Naive thymus-derived CD8-positive, alpha-beta T cell (primary cell): ENCODE data around the gene CCDC136. TPM values are rescaled to one million over a fixed set of nuclear protein-coding genes. Genes with fewer than 3 reads are reported as not detected.

Experiments used
- ATAC-seq, 2 donors: fragments of 150-1000 bp; cut with Tn5 transposase in 1 of 2; sonication (Bioruptor Pico), chemical (Tn5 transposase) in 1 of 2; 1 replicate in 1 of 2; 2 replicates in 1 of 2; pipeline ENCODE4 v1.10.0; 2021; ENCODE audit warnings: mild to moderate bottlenecking in 2 of 2, moderate library complexity in 2 of 2
- POLR2A ChIA-PET: fragments of 350-600 bp; sonication (Branson Sonifier 250); formaldehyde crosslinking; loops from one replicate; lab custom pipeline; 2021; ENCODE audit warnings: antibody characterized with exemption; lab: Charles Lee
- DNase-seq, 10 donors: peaks; one replicate each; pipeline versions ENCODE4 v3.0.0 to v3.0.0-alpha.2; 2020 to 2022
- H3K27ac Mint-ChIP-seq, 10 donors: one replicate each; pipeline ENCODE4 v1.8.0; 2020 to 2022; ENCODE audit warnings: mild to moderate bottlenecking in 10 of 10, mixed read lengths in 10 of 10, moderate library complexity in 4 of 10, inconsistent platforms in 1 of 10
- H3K27me3 Mint-ChIP-seq, 5 donors: one replicate each; pipeline ENCODE4 v1.8.0; 2021 to 2022; ENCODE audit warnings: mixed read lengths in 5 of 5
- H3K36me3 Mint-ChIP-seq, 3 donors: one replicate each; pipeline ENCODE4 v1.8.0; 2020 to 2022; ENCODE audit warnings: mixed read lengths in 3 of 3, mild to moderate bottlenecking in 2 of 3, inconsistent platforms in 1 of 3
- H3K4me1 Mint-ChIP-seq, 4 donors: one replicate each; pipeline ENCODE4 v1.8.0; 2021 to 2022; ENCODE audit warnings: mixed read lengths in 4 of 4
- H3K4me3 Mint-ChIP-seq, 10 donors: one replicate each; pipeline ENCODE4 v1.8.0; 2020 to 2022; ENCODE audit warnings: mild to moderate bottlenecking in 10 of 10, mixed read lengths in 10 of 10, moderate library complexity in 6 of 10, inconsistent platforms in 1 of 10
- H3K9me3 Mint-ChIP-seq, 9 donors: one replicate each; pipeline ENCODE4 v1.8.0; 2020 to 2022; ENCODE audit warnings: mixed read lengths in 9 of 9, mild to moderate bottlenecking in 3 of 9, inconsistent platforms in 1 of 9, moderate library complexity in 1 of 9
- polyA plus RNA-seq, 3 donors: library from polyadenylated mRNA; unstranded; fragments of 300-500 nt; fragmentation: Illumina TruSeq; gene quantifications; one replicate each; pipeline ENCODE4 v1.2.3, GENCODE V29; 2021
- total RNA-seq, 8 experiments: library from RNA in 2 of 8; stranded (reverse) in 2 of 8; gene quantifications; one replicate each; pipeline ENCODE4 v1.2.3 and lab custom pipeline; 2021 to 2026

The CCDC136 gene
- total and polyA plus RNA-seq, 5 experiments from 2014 or later: 0.43 to 16.5 (median 3.4) TPM

DNA sequence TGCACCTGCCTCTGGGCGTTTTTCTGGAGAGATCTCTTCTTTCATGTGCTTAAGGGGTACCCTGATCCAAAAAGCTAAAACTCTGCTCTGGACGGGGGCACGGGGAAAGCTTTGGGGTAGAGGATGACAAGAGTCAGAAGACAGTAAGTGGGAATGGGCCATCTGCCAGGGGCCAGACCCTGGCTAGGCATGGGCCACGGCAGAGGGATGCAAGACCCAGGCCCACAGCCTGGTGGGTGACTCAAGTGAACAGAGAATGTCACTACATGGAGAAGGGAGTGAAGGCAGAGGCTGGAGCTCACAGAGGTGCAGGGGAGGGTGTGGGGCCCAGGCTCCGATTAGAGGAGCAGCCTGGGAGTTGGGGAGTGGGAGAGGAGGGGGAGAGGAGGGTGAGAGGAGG is 53.7 kb downstream of the CCDC136 start:
- ATAC-seq (no peak), DNase-seq (no peak)
- POLR2A ChIA-PET: no interaction called here
- Mint-ChIP-seq H3K9me3 (no peaks in the 10 kb centered on the region), H3K27me3 (no peaks in the 10 kb centered on the region), H3K36me3 (no peaks in the 10 kb centered on the region), H3K4me3 (peak overlapping the region in 1 of 10 donors; percentile 33), H3K4me1 (peaks cover 0 to 3% (median under 1%) of the 10 kb centered on the region in 4 donors), H3K27ac (no peak overlapping the region)

DNA sequence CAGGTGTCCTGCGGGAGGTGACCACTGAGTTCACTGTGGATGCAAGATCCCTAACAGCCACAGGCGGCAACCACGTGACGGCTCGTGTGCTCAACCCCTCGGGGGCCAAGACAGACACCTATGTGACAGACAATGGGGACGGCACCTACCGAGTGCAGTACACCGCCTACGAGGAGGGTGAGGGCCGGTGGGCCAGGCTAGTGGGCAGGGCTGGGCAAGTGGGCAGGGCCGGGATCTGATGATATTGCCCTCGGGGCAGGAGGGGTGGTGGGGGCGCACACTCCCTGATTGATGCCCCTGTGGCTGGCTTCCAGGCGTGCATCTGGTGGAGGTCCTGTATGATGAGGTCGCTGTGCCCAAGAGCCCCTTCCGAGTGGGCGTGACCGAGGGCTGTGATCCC is 54.2 kb downstream of the CCDC136 start:
- H3K27me3 Mint-ChIP-seq: no peaks in the 10 kb centered on the region
- POLR2A ChIA-PET: no interaction called here
- H3K4me1 Mint-ChIP-seq: peaks cover 0 to 3% (median under 1%) of the 10 kb centered on the region in 4 donors
- no peak overlapping the region for H3K27ac Mint-ChIP-seq
- H3K9me3 Mint-ChIP-seq: no peaks in the 10 kb centered on the region
- ATAC-seq (no peak), DNase-seq (no peak)
- H3K4me3 Mint-ChIP-seq: no peak overlapping the region
- no peaks in the 10 kb centered on the region for H3K36me3 Mint-ChIP-seq

DNA sequence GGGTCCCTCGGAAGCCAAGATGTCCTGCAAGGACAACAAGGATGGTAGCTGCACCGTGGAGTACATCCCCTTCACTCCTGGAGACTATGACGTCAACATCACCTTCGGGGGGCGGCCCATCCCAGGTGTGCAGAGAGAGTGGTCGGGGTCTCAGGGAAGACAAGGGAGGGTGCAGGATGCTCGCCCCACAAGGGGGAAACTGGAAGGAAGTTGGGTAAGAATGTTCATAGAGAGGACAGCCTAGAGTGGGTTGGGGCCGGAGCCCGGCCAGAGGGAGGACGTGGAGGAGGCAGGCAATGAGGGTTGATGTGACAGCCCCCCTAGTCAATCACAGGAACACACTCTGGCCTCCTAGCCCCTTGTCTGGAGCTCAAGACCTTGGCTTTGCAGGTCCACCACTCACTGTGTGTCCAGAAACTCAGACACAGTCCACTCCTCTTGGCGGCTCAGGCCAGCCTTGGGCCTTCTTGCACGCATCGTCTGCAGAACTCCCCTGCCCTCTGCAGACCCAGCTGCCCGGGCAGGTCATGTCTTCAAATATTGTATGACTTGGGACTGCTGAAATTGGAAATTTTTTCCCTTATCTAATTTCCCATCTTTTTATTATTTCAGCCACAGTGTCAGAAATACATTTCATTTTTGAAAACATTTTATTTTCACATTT is 55.1 kb downstream of the CCDC136 start:
- no peak overlapping the region for H3K27ac Mint-ChIP-seq
- ATAC-seq (no peak), DNase-seq (no peak)
- peaks cover 0 to 2% (median under 1%) of the 10 kb centered on the region in 4 donors for H3K4me1 Mint-ChIP-seq
- POLR2A ChIA-PET: no interaction called here
- no peaks in the 10 kb centered on the region for H3K27me3 Mint-ChIP-seq
- H3K36me3 Mint-ChIP-seq: no peaks in the 10 kb centered on the region
- no peak overlapping the region for H3K4me3 Mint-ChIP-seq
- no peaks in the 10 kb centered on the region for H3K9me3 Mint-ChIP-seq

DNA sequence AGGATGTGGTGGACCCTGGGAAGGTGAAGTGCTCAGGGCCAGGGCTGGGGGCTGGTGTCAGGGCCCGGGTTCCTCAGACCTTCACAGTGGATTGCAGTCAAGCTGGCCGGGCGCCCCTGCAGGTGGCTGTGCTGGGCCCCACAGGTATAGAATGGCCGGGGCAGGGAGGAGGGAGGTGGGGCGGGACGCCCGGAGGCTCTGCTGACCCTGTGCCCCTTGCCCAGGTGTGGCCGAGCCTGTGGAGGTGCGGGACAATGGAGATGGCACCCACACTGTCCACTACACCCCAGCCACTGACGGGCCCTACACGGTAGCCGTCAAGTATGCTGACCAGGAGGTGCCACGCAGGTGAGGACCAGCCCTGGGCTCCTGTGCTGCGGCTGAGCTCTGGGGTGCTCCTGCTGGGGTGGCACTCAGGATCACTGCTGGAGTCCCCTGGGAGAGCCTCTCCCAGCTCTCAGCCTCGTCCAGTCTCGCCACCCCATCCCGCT is 56.0 kb downstream of the CCDC136 start:
- ATAC-seq (no peak), DNase-seq (peak in 1 of 10 donors; percentile 4)
- Mint-ChIP-seq H3K27ac (no peak overlapping the region), H3K27me3 (no peaks in the 10 kb centered on the region), H3K36me3 (no peaks in the 10 kb centered on the region), H3K4me1 (no peaks in the 10 kb centered on the region), H3K4me3 (no peak overlapping the region), H3K9me3 (no peaks in the 10 kb centered on the region)
- POLR2A ChIA-PET: no interaction called here

DNA sequence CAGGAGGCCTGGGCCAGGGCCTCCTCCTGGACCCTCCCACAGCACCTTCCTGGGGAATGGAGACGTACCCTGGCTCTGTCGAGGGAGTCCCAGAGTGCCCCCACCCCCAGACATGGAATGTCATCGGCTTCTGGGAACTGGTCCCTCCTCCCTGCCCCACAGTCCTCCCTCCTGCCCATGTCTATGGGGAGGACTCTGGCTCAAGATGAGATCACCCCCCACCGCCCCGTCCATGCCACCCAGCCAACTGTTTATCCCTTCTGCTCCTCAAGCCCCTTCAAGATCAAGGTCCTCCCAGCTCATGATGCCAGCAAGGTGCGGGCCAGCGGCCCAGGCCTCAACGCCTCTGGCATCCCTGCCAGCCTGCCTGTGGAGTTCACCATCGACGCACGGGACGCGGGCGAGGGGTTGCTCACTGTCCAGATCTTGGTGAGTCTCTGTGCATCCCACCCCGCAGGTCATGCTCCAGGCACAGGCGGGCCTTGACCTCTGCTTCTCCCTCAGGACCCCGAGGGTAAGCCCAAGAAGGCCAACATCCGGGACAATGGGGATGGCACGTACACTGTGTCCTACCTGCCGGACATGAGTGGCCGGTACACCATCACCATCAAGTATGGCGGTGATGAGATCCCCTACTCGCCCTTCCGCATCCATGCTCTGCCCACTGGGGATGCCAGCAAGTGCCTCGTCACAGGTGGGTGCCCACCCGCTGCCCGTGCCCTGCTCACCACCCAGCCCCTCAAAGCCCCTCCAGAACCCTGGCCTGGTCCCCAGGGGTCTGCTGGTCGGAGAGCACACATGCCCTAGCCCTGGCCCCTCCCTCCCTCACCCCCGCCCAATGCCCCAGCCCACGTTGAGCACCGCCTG is 56.8 kb downstream of the CCDC136 start:
- H3K36me3 Mint-ChIP-seq: no peaks in the 10 kb centered on the region
- no peaks in the 10 kb centered on the region for H3K4me1 Mint-ChIP-seq
- no peaks in the 10 kb centered on the region for H3K27me3 Mint-ChIP-seq
- POLR2A ChIA-PET: no interaction called here
- ATAC-seq (no peak), DNase-seq (no peak)
- no peak overlapping the region for H3K27ac Mint-ChIP-seq
- H3K9me3 Mint-ChIP-seq: no peaks in the 10 kb centered on the region
- H3K4me3 Mint-ChIP-seq: no peak overlapping the region

DNA sequence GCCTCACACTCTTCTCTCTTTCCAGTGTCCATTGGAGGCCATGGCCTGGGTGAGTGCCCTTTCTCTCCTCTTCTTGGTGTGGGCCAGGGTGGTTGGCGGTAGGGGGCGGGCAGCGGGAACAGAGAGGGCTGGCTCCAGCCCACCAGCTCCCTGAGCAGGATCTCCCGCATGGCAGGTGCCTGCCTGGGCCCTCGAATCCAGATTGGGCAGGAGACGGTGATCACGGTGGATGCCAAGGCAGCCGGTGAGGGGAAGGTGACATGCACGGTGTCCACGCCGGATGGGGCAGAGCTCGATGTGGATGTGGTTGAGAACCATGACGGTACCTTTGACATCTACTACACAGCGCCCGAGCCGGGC is 57.4 kb downstream of the CCDC136 start:
- Mint-ChIP-seq H3K36me3 (no peaks in the 10 kb centered on the region), H3K4me1 (no peaks in the 10 kb centered on the region), H3K27ac (no peak overlapping the region), H3K27me3 (no peaks in the 10 kb centered on the region), H3K4me3 (no peak overlapping the region), H3K9me3 (no peaks in the 10 kb centered on the region)
- POLR2A ChIA-PET: no interaction called here
- no peak for ATAC-seq
- DNase-seq: no peak

DNA sequence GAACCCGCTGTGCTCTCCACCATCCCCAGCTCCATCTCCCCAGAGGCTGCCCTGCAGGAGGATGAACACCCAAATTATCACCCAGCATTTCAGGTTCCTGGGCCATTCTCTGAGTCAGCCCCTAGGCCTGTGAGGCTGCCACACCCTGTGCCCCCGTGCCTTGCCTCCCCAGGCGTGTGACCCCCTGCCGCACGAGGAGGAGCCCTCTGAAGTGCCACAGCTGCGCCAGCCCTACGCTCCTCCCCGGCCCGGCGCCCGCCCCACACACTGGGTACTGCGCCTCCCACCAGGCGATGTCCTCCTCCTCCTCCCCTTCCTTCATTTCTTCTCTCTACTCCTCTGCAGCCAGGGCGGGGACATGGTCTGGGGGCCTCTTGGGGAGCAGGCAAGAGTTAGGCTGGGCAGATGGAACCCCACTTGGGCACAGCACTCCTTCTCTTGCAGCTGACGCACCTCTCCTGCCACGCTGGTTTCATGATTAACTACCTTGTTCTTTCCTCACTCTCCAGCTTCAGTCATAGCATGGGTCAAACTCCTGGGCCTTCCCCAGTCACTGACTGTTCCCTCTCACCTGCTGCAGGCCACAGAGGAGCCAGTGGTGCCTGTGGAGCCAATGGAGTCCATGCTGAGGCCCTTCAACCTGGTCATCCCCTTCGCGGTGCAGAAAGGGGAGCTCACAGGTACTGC is 58.2 kb downstream of the CCDC136 start:
- DNase-seq: no peak
- H3K4me1 Mint-ChIP-seq: no peaks in the 10 kb centered on the region
- peak overlapping the region in 2 of 10 donors; percentile 14 to 79 for H3K27ac Mint-ChIP-seq
- POLR2A ChIA-PET: interaction anchor here (0.6 kb wide), 1 partner anchor 1146 kb away, joined by 3 read pairs; no protein-coding TSS in a partner anchor
- no peaks in the 10 kb centered on the region for H3K36me3 Mint-ChIP-seq
- no peak for ATAC-seq
- H3K9me3 Mint-ChIP-seq: no peaks in the 10 kb centered on the region
- H3K4me3 Mint-ChIP-seq: no peak overlapping the region
- H3K27me3 Mint-ChIP-seq: no peaks in the 10 kb centered on the region

DNA sequence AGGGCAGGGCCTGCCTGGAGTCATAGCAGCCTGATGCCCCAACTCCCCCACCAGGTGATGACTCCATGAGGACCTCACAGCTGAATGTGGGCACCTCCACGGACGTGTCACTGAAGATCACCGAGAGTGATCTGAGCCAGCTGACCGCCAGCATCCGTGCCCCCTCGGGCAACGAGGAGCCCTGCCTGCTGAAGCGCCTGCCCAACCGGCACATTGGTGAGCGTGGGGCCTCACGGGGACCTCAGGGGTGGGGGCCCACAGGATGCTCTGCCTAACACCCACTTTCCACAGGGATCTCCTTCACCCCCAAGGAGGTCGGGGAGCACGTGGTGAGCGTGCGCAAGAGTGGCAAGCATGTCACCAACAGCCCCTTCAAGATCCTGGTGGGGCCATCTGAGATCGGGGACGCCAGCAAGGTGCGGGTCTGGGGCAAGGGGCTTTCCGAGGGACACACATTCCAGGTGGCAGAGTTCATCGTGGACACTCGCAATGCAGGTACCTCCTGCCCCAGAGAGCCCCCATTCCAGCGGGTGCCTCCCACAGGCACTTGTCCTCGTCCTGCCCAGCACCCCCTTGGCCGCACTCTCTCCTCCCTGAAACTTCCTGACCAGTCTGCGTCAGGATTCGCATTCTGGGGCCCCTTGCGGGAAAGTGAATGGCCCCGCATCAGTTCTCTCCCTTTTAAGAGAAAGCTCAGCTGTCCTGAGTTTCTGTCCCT is 60.9 kb downstream of the CCDC136 start:
- POLR2A ChIA-PET: no interaction called here
- no peaks in the 10 kb centered on the region for H3K36me3 Mint-ChIP-seq
- H3K4me1 Mint-ChIP-seq: no peaks in the 10 kb centered on the region
- H3K4me3 Mint-ChIP-seq: no peak overlapping the region
- DNase-seq: peak in 1 of 10 donors; percentile 61
- no peaks in the 10 kb centered on the region for H3K27me3 Mint-ChIP-seq
- H3K9me3 Mint-ChIP-seq: no peaks in the 10 kb centered on the region
- H3K27ac Mint-ChIP-seq: no peak overlapping the region
- ATAC-seq: no peak

DNA sequence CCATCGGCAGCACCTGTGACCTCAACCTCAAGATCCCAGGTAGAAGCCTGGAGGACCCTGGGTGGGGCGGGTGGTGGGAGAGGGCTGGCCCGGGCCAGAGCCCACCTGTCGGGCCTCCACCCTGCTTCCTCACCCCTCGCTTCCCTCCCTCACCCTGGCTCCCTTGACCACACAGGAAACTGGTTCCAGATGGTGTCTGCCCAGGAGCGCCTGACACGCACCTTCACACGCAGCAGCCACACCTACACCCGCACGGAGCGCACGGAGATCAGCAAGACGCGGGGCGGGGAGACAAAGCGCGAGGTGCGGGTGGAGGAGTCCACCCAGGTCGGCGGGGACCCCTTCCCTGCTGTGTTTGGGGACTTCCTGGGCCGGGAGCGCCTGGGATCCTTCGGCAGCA is 62.0 kb downstream of the CCDC136 start:
- DNase-seq (no peak), ATAC-seq (no peak)
- no peak overlapping the region for H3K27ac Mint-ChIP-seq
- H3K4me1 Mint-ChIP-seq: no peaks in the 10 kb centered on the region
- H3K4me3 Mint-ChIP-seq: no peak overlapping the region
- POLR2A ChIA-PET: no interaction called here
- no peaks in the 10 kb centered on the region for H3K36me3 Mint-ChIP-seq
- no peaks in the 10 kb centered on the region for H3K9me3 Mint-ChIP-seq
- no peaks in the 10 kb centered on the region for H3K27me3 Mint-ChIP-seq

DNA sequence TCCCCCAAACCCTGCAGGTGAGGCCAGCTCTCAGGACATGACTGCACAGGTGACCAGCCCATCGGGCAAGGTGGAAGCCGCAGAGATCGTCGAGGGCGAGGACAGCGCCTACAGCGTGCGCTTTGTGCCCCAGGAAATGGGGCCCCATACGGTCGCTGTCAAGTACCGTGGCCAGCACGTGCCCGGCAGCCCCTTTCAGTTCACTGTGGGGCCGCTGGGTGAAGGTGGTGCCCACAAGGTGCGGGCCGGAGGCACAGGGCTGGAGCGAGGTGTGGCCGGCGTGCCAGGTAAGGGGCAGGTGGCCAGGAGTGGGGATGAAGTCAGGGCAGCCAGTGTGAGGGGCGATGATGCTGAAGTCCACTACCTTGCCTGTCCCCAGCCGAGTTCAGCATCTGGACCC is 62.6 kb downstream of the CCDC136 start:
- no peak for DNase-seq
- H3K36me3 Mint-ChIP-seq: no peaks in the 10 kb centered on the region
- H3K27ac Mint-ChIP-seq: no peak overlapping the region
- no peaks in the 10 kb centered on the region for H3K27me3 Mint-ChIP-seq
- H3K4me3 Mint-ChIP-seq: no peak overlapping the region
- ATAC-seq: no peak
- H3K4me1 Mint-ChIP-seq: no peaks in the 10 kb centered on the region
- POLR2A ChIA-PET: no interaction called here
- no peaks in the 10 kb centered on the region for H3K9me3 Mint-ChIP-seq

DNA sequence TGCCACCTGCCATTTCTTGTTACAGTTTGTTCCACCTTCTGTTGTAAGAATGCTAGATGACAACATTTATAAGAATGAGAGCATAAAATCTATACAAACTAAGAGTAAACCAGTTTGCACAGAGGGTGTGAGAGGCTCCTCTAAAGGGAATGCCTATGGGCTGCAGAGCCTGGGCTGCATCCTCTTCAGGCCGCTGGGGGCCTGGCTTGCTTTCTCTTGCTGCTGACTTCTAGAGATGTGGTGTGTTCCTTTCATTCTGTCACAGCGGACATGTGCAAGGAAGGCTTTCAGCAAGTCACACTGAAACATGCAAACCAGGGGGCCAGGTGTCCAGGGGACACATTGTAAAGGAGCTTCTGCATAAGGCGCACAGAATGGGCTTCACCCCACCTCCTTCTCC is 63.8 kb downstream of the CCDC136 start:
- no peaks in the 10 kb centered on the region for H3K4me1 Mint-ChIP-seq
- H3K9me3 Mint-ChIP-seq: no peaks in the 10 kb centered on the region
- no peaks in the 10 kb centered on the region for H3K27me3 Mint-ChIP-seq
- H3K4me3 Mint-ChIP-seq: no peak overlapping the region
- POLR2A ChIA-PET: no interaction called here
- no peak for ATAC-seq
- no peak for DNase-seq
- H3K36me3 Mint-ChIP-seq: no peaks in the 10 kb centered on the region
- no peak overlapping the region for H3K27ac Mint-ChIP-seq

DNA sequence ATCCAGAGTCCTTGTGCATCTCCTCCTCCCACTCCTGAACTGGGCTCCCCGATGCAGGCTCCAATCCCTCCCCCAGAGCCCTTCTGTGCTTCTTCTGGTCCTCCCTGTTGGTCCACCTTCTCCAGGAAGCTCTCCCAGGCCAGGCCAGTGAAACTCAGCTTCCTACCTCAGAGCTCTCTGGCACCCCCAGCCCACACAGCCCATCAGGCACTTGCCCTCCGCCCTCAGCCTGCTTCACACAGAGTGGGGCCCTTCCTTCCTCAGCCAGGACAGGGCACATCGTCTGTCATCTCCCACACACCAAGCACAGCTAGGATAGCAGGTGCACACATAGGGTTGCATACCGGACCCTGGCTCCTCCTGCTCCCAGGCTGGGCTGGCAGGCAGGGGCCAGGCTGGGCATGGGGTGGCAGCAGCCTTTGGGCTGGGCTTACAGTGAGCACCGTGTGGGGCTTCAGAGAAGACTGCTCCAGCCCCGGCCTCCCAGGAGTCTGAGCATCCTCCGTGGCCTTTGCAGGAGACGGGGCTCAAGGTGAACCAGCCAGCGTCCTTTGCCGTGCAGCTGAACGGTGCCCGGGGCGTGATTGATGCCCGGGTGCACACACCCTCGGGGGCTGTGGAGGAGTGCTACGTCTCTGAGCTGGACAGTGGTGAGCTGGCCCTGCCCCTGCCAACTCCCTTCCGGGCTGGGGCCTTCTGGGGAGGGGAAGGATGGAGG is 64.4 kb downstream of the CCDC136 start:
- POLR2A ChIA-PET: no interaction called here
- Mint-ChIP-seq H3K27me3 (no peaks in the 10 kb centered on the region), H3K36me3 (no peaks in the 10 kb centered on the region), H3K4me3 (no peak overlapping the region), H3K4me1 (no peaks in the 10 kb centered on the region), H3K9me3 (no peaks in the 10 kb centered on the region), H3K27ac (no peak overlapping the region)
- ATAC-seq (no peak), DNase-seq (peak in 1 of 10 donors; percentile 62)
